Central memory CD8-positive, alpha-beta T cell (primary cell): Measurements from ENCODE around the gene ASAP2.

Source experiments
- ATAC-seq: fragments of 150-1000 bp; cut with Tn5 transposase; replicated peaks from 2 replicates; pipeline ENCODE4 v1.10.0; 2022; ENCODE audit warnings: mild to moderate bottlenecking, moderate FRiP score, moderate number of reproducible peaks; ENCODE audit not compliant: poor library complexity, severe bottlenecking; ENCODE audit errors: extremely low read depth
- DNase-seq, 2 donors: peaks; one replicate each; pipeline ENCODE4 v3.0.0; 2021; ENCODE audit warnings: low spot score in 2 of 2
- H3K27ac Mint-ChIP-seq: one replicate; pipeline ENCODE4 v1.8.0; 2022; ENCODE audit warnings: low read depth, mild to moderate bottlenecking, moderate library complexity, mixed read lengths
- H3K27me3 Mint-ChIP-seq: one replicate; pipeline ENCODE4 v1.8.0; 2022; ENCODE audit warnings: mixed read lengths
- H3K36me3 Mint-ChIP-seq: one replicate; pipeline ENCODE4 v1.8.0; 2022; ENCODE audit warnings: mild to moderate bottlenecking, moderate library complexity, mixed read lengths; ENCODE audit not compliant: insufficient read depth
- H3K4me1 Mint-ChIP-seq: one replicate; pipeline ENCODE4 v1.8.0; 2022; ENCODE audit warnings: mixed read lengths
- H3K4me3 Mint-ChIP-seq: one replicate; pipeline ENCODE4 v1.8.0; 2022; ENCODE audit warnings: mild to moderate bottlenecking, moderate library complexity, mixed read lengths
- H3K9me3 Mint-ChIP-seq: one replicate; pipeline ENCODE4 v1.8.0; 2022; ENCODE audit warnings: mixed read lengths

ASAP2 gene

DNA sequence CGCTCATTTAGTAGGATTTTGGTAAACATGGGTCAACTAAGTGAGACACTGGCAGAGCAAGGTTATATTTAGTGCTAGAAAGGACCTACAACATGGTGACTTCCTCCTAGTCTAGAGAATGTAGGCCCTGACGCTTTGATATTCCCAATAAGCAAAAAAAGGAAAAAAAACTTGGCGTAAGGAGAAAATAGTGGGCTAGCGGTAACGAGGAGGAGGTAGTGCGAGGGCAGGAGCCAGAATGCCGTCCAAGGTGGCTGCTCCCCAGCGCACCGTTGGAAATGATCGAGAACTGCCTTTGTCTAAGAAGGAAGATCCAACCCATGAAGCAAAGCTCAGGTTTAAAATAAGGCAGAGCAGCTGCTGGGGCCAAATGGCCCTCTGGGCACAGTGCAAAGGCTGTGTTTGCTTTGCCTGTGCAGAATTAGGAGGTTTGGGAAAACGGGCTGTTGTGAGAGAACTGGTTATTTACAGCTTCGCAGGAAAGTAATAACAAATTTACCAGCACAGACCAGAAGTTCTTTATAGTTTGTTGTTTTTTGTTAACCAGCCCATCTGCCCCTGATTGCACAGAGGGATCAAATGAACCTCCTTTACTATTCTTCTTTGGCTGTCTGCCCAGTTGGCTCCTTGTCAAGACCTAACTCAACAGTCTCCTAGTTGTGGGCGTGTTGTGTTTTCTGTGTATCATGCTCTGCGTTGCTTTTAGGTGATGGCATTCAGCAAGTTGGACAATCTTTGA is 130.1 kb downstream of the ASAP2 start:
- Mint-ChIP-seq H3K4me3 (no peak overlapping the region), H3K27ac (no peak overlapping the region), H3K27me3 (peaks cover 43% of the 10 kb centered on the region), H3K4me1 (peaks cover 6% of the 10 kb centered on the region), H3K36me3 (no peaks in the 10 kb centered on the region), H3K9me3 (no peaks in the 10 kb centered on the region)
- DNase-seq (no peak), ATAC-seq (no peak)

DNA sequence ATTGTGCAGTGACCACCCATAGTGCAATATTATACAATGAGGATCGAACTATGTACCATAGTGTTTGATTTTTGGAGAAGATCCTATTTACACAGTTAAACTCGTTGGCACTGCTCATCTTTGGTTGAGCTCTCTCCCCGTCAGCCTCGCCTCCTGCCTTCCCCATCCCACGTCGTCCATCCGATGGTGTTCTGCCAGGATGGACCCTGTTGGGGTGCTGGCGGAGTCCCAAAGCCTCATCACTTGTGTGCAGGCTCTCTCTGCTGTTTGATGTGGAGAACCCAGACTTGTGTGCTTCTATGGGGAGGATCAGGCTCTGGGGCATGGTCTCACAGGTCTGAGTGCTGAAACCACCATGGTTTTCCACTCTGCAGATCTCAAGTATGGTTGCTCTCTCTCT is 131.3 kb downstream of the ASAP2 start:
- ATAC-seq (no peak), DNase-seq (no peak)
- Mint-ChIP-seq H3K27me3 (peaks cover 54% of the 10 kb centered on the region), H3K36me3 (no peaks in the 10 kb centered on the region), H3K4me3 (no peak overlapping the region), H3K9me3 (no peaks in the 10 kb centered on the region), H3K4me1 (peaks cover 6% of the 10 kb centered on the region), H3K27ac (no peak overlapping the region)

- Mint-ChIP-seq H3K4me3 (no peak overlapping the region), H3K36me3 (no peaks in the 10 kb centered on the region)
These were observed 134.8 kb downstream of the ASAP2 start for GRCh38 chr2:9341337-9341887.

GRCh38 chr2:9342659-9343058 is 136.0 kb downstream of the ASAP2 start:
- DNase-seq (no peak), ATAC-seq (no peak)
- Mint-ChIP-seq H3K27ac (no peak overlapping the region), H3K4me3 (no peak overlapping the region), H3K27me3 (peaks cover 67% of the 10 kb centered on the region), H3K4me1 (no peaks in the 10 kb centered on the region), H3K36me3 (no peaks in the 10 kb centered on the region), H3K9me3 (no peaks in the 10 kb centered on the region)

More at GRCh38 chr2:9341337-9341887, 134.8 kb downstream of the ASAP2 start:
- no peak overlapping the region for H3K27ac Mint-ChIP-seq
- H3K27me3 Mint-ChIP-seq, result peaks cover 65% of the 10 kb centered on the region
- H3K4me1 Mint-ChIP-seq, result peaks cover 3% of the 10 kb centered on the region
- H3K9me3 Mint-ChIP-seq, result no peaks in the 10 kb centered on the region
- no peak for ATAC-seq
- DNase-seq, result no peak

- Mint-ChIP-seq H3K36me3 (no peaks in the 10 kb centered on the region), H3K27ac (no peak overlapping the region), H3K4me1 (no peaks in the 10 kb centered on the region), H3K9me3 (no peaks in the 10 kb centered on the region), H3K4me3 (no peak overlapping the region), H3K27me3 (peaks cover 61% of the 10 kb centered on the region)
- ATAC-seq (no peak), DNase-seq (no peak)
These were observed 136.9 kb downstream of the ASAP2 start for GRCh38 chr2:9343524-9343923.

DNA sequence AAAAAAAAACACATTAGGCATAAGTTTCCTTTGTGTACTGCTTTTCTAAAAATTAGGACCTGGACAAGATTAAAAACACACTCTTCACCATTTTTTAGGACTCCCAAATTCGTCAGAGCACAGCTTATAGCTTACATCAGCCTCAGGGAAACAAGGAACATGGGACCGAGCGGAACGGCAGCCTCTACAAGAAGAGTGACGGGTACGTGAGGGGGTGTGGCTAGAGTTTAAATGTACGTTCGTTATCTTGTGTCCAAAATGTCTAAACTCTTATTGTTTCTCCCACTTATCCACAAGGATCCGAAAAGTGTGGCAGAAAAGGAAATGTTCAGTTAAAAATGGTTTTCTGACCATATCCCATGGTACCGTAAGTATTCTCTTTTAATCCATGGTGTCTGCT is 137.8 kb downstream of the ASAP2 start:
- Mint-ChIP-seq H3K9me3 (no peaks in the 10 kb centered on the region), H3K27me3 (peaks cover 56% of the 10 kb centered on the region), H3K27ac (no peak overlapping the region), H3K4me3 (no peak overlapping the region), H3K36me3 (no peaks in the 10 kb centered on the region), H3K4me1 (no peaks in the 10 kb centered on the region)
- ATAC-seq, result no peak
- no peak for DNase-seq

DNA sequence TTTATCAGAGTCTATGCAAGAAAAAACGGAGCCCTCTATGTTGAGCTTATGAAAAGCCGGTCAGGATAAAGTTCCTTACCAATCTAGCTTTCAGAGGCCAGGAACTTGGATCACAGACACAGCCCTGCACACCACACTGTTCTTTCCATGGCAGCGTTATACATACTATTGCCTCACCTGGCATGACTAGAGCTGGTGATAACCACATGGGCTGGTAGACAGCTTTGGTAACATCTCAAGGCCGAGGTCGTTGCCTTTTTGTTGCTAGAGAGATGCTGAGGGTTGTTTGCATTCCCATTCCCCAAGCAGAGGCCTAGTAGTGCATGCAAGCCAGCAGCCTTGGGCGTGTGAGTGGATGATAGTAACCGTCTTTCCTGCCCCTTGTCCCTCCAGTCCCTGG is 138.7 kb downstream of the ASAP2 start:
- H3K9me3 Mint-ChIP-seq, result no peaks in the 10 kb centered on the region
- peaks cover 57% of the 10 kb centered on the region for H3K27me3 Mint-ChIP-seq
- no peak for ATAC-seq
- H3K4me3 Mint-ChIP-seq, result no peak overlapping the region
- DNase-seq, result no peak
- no peaks in the 10 kb centered on the region for H3K4me1 Mint-ChIP-seq
- no peaks in the 10 kb centered on the region for H3K36me3 Mint-ChIP-seq
- H3K27ac Mint-ChIP-seq, result no peak overlapping the region

DNA sequence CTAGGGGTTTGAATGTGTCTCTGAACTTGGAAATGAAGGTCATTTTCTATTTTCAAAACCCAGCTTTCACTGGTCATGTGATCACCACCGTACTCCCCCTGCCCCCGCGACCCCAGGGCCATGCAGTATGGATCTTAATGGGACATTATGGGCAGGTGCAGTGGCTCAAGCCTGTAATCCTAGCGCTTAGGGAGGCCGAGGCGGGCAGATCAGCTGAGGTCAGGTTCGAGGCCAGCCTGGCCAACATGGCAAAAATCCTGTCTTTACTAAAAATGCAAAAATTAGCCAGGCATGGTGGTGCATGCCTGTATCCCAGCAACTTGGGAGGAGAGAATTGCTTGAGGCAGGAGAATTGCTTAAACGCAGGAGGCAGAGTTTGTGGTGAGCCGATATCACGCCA is 139.4 kb downstream of the ASAP2 start:
- Mint-ChIP-seq H3K4me1 (no peaks in the 10 kb centered on the region), H3K27ac (no peak overlapping the region), H3K27me3 (peaks cover 57% of the 10 kb centered on the region), H3K9me3 (no peaks in the 10 kb centered on the region), H3K4me3 (no peak overlapping the region), H3K36me3 (no peaks in the 10 kb centered on the region)
- no peak for DNase-seq
- no peak for ATAC-seq

DNA sequence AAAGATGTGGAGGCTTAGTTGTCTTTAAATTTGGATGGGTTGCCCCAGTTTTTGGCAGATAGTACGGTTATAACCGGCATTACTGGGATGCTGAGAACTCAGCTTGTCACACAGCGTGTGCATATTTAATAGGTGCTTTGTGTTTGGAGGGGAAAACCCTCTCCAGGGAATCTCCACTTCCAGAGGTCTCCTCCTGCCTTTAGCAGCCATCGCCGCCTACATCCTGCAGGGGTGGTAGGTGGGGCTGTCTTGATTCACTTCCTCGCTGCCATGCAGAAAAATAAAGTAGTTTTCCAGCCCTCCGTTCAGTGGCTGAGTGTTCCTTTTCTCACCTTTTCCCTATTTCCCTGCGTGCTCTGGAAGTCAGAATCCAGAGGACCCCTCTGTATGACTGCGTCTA is 140.3 kb downstream of the ASAP2 start:
- no peaks in the 10 kb centered on the region for H3K36me3 Mint-ChIP-seq
- H3K27me3 Mint-ChIP-seq, result peaks cover 61% of the 10 kb centered on the region
- ATAC-seq (no peak), DNase-seq (no peak)
- H3K4me3 Mint-ChIP-seq, result no peak overlapping the region
- H3K9me3 Mint-ChIP-seq, result no peaks in the 10 kb centered on the region
- no peaks in the 10 kb centered on the region for H3K4me1 Mint-ChIP-seq
- H3K27ac Mint-ChIP-seq, result no peak overlapping the region

DNA sequence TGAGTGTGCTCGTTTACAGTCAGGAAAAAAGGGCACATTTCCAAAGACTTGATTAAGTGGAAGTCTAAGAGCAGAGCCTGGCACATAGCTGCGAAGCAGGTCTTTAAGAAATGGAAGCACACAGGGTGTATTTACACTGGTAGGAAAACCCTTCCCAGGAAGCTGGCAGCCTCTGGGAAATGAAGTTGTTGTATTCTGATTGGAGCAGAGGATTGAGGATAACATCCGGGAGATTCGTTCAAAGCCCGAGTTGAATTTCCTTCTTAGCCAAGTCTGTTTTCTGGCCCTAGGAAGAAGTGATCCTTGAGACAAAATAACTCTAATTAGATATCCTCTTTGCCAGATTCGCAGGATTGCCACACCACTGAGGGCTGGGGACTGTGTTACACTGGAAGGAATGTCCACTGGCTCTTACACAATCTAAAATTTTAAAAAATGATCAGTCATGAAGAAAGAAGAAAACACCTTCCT is 140.8 kb downstream of the ASAP2 start:
- Mint-ChIP-seq H3K9me3 (no peaks in the 10 kb centered on the region), H3K4me1 (no peaks in the 10 kb centered on the region), H3K27ac (no peak overlapping the region), H3K36me3 (no peaks in the 10 kb centered on the region), H3K27me3 (peaks cover 59% of the 10 kb centered on the region), H3K4me3 (no peak overlapping the region)
- no peak for ATAC-seq
- DNase-seq, result no peak

GRCh38 chr2:9354318-9354717 is 147.7 kb downstream of the ASAP2 start:
- Mint-ChIP-seq H3K9me3 (no peaks in the 10 kb centered on the region), H3K4me1 (peaks cover 6% of the 10 kb centered on the region), H3K4me3 (no peak overlapping the region), H3K27me3 (peaks cover 96% of the 10 kb centered on the region), H3K36me3 (peaks cover 5% of the 10 kb centered on the region), H3K27ac (no peak overlapping the region)
- DNase-seq, result no peak
- no peak for ATAC-seq

- H3K27ac Mint-ChIP-seq, result no peak overlapping the region
- peaks cover 6% of the 10 kb centered on the region for H3K4me1 Mint-ChIP-seq
- ATAC-seq, result no peak
- H3K4me3 Mint-ChIP-seq, result no peak overlapping the region
- H3K36me3 Mint-ChIP-seq, result peaks cover 5% of the 10 kb centered on the region
- H3K27me3 Mint-ChIP-seq, result peaks cover 91% of the 10 kb centered on the region
- no peaks in the 10 kb centered on the region for H3K9me3 Mint-ChIP-seq
- no peak for DNase-seq
These were observed 148.7 kb downstream of the ASAP2 start for GRCh38 chr2:9355270-9355669.

GRCh38 chr2:9355716-9356115 is 149.1 kb downstream of the ASAP2 start:
- peaks cover 6% of the 10 kb centered on the region for H3K4me1 Mint-ChIP-seq
- no peak for ATAC-seq
- H3K27me3 Mint-ChIP-seq, result peaks cover 87% of the 10 kb centered on the region
- H3K4me3 Mint-ChIP-seq, result no peak overlapping the region
- peaks cover 5% of the 10 kb centered on the region for H3K36me3 Mint-ChIP-seq
- DNase-seq, result no peak
- H3K27ac Mint-ChIP-seq, result no peak overlapping the region
- H3K9me3 Mint-ChIP-seq, result no peaks in the 10 kb centered on the region
